ENCODE data around the gene TUT1.

DNA sequence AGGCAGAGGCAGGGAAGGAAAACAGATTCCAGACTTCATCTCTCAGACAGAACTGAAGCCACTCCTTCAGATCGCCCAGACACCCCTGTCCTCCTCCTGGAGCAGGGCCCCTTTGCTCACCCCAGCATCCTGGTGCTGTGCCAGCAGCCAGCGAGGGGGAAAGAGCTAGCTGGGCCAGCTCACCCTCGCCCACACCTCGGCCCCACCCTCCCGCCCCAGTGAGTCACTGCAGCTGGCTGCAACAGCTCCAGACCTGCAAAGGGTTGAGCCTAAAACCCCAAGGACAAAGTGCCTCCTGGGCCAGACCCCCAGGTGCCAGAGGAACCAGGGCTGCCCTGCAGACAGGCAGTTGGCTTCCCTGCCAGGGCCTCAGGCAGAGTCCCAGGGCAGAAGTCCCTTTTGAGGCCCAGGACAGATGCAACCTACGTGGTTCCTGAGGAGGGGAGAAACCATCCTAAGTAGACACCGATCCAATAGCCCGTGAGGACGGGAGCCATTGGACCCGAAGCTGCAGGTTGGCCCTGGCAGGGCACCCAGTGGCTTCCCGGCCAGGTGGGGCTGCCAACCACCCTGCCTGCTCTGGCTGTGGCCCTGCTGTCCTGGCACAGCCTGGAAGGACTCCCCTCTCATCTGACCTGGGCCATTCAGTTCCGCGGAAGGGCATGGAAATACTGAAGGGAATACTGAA, 51.9 kb downstream of the TUT1 start:
- no peak for TF ChIP-seq CTCF (IDR thresholded peaks at IDR 0.05)
- TF ChIP-seq, protein P1, sequence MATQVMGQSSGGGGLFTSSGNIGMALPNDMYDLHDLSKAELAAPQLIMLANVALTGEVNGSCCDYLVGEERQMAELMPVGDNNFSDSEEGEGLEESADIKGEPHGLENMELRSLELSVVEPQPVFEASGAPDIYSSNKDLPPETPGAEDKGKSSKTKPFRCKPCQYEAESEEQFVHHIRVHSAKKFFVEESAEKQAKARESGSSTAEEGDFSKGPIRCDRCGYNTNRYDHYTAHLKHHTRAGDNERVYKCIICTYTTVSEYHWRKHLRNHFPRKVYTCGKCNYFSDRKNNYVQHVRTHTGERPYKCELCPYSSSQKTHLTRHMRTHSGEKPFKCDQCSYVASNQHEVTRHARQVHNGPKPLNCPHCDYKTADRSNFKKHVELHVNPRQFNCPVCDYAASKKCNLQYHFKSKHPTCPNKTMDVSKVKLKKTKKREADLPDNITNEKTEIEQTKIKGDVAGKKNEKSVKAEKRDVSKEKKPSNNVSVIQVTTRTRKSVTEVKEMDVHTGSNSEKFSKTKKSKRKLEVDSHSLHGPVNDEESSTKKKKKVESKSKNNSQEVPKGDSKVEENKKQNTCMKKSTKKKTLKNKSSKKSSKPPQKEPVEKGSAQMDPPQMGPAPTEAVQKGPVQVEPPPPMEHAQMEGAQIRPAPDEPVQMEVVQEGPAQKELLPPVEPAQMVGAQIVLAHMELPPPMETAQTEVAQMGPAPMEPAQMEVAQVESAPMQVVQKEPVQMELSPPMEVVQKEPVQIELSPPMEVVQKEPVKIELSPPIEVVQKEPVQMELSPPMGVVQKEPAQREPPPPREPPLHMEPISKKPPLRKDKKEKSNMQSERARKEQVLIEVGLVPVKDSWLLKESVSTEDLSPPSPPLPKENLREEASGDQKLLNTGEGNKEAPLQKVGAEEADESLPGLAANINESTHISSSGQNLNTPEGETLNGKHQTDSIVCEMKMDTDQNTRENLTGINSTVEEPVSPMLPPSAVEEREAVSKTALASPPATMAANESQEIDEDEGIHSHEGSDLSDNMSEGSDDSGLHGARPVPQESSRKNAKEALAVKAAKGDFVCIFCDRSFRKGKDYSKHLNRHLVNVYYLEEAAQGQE (IDR thresholded peaks at IDR 0.05; ENCODE audit: insufficient read depth in 1 of 2, low read depth in 2 of 2, low read length in 1 of 2) = no peak
- no peak for TF ChIP-seq SIN3A (IDR thresholded peaks at IDR 0.05; ENCODE audit: borderline replicate concordance, insufficient read depth, low read depth, low read length)
- peak; percentile 7; the same call in 1 of the 2 replicates for TF ChIP-seq POLR2AphosphoS5 (IDR thresholded peaks at IDR 0.05; ENCODE audit: low read depth, low read length)
- no peak for TF ChIP-seq TCF7L2 (IDR thresholded peaks at IDR 0.05; ENCODE audit: low read depth, low read length)

All from Panc1 (cell line).